Keratinocyte (primary cell): ENCODE data around the gene ABCC11. TPM values are rescaled to one million over a fixed set of nuclear protein-coding genes. Genes with fewer than 3 reads are reported as not detected.

Experiments used
- DNase-seq: peaks from one replicate; pipeline ENCODE4 v3.0.0-alpha.2; 2011; ENCODE audit warnings: low read depth, missing footprints, low spot score
- FAIRE-seq: peaks from 2 replicates; lab custom pipeline; 2011; peaks lifted over from hg19 to GRCh38; lab: Jason Lieb, UNC
- H2AFZ ChIP-seq: 2 replicates; pipeline ENCODE4 v1.6.0; 2012; ENCODE audit warnings: low read length, control low read depth, inconsistent platforms; ENCODE audit not compliant: control insufficient read depth
- H3K27ac ChIP-seq: 2 replicates; pipeline ENCODE4 v1.5.1; 2011; ENCODE audit warnings: low read length; ENCODE audit not compliant: control insufficient read depth, insufficient read depth
- H3K27me3 ChIP-seq: 3 replicates; pipeline ENCODE4 v1.6.0; 2011; ENCODE audit warnings: low read length; ENCODE audit not compliant: control insufficient read depth, insufficient read depth; ENCODE audit errors: extremely low read depth
- H3K36me3 ChIP-seq, 2 experiments: 2 replicates in 1 of 2; 3 replicates in 1 of 2; pipeline ENCODE4 v1.5.1; 2011; ENCODE audit warnings: low read length in 2 of 2, mild to moderate bottlenecking in 1 of 2; ENCODE audit not compliant: control insufficient read depth in 2 of 2, insufficient read depth in 2 of 2; ENCODE audit errors: extremely low read depth in 1 of 2
- H3K4me1 ChIP-seq: 3 replicates; pipeline ENCODE4 v1.5.1; 2011; ENCODE audit warnings: low read length; ENCODE audit not compliant: control insufficient read depth, insufficient read depth; ENCODE audit errors: extremely low read depth
- H3K4me2 ChIP-seq: 3 replicates; pipeline ENCODE4 v1.6.0; 2011; ENCODE audit warnings: low read depth, low read length; ENCODE audit not compliant: control insufficient read depth, insufficient read depth; ENCODE audit errors: extremely low read depth
- H3K4me3 ChIP-seq, 3 experiments: fragments of 200-600 bp in 1 of 3; sonication (generic) in 1 of 3; 2 replicates in 2 of 3; 3 replicates in 1 of 3; pipeline ENCODE4 v1.5.1; 2011 to 2016; ENCODE audit warnings: low read length in 3 of 3, mild to moderate bottlenecking in 3 of 3, control low read depth in 2 of 3, inconsistent platforms in 1 of 3, low read depth in 1 of 3, mixed read lengths in 1 of 3, mixed run types in 1 of 3, moderate library complexity in 1 of 3; ENCODE audit not compliant: control insufficient read depth in 2 of 3, insufficient read depth in 2 of 3; ENCODE audit errors: extremely low read depth in 1 of 3
- H3K79me2 ChIP-seq: 2 replicates; pipeline ENCODE4 v1.6.0; 2012; ENCODE audit warnings: low read length; ENCODE audit not compliant: control insufficient read depth, insufficient read depth
- H3K9ac ChIP-seq: 3 replicates; pipeline ENCODE4 v1.6.0; 2011; ENCODE audit warnings: low read length; ENCODE audit not compliant: control insufficient read depth, insufficient read depth; ENCODE audit errors: extremely low read depth
- H3K9me1 ChIP-seq: 3 replicates; pipeline ENCODE4 v1.6.0; 2011; ENCODE audit warnings: low read length; ENCODE audit not compliant: control insufficient read depth, insufficient read depth; ENCODE audit errors: extremely low read depth
- H3K9me3 ChIP-seq: 2 replicates; pipeline ENCODE4 v1.5.1; 2012; ENCODE audit warnings: low read depth, low read length; ENCODE audit not compliant: control insufficient read depth
- H4K20me1 ChIP-seq: 3 replicates; pipeline ENCODE4 v1.6.0; 2011; ENCODE audit warnings: low read length; ENCODE audit not compliant: control insufficient read depth, insufficient read depth; ENCODE audit errors: extremely low read depth
- EZH2 ChIP-seq: IDR thresholded peaks from one replicate; pipeline ENCODE4 v1.6.1; 2012; ENCODE audit warnings: inconsistent platforms, mild to moderate bottlenecking, low read length, moderate library complexity
- dilution Hi-C: fragments of 300-500 bp; cut with MboI; formaldehyde crosslinking; loops from one replicate; pipeline ENCODE4 v1.7.0; 2020; ENCODE audit warnings: low sequenced_read_pairs; ENCODE audit not compliant: extremely low pct_ligation_motif_present
- polyA plus RNA-seq, 5 experiments: library from polyadenylated mRNA; depleted of rRNA in 3 of 5; stranded (reverse) in 3 of 5; stranded (forward) in 1 of 5; unstranded in 1 of 5; fragments of >200 nt; gene quantifications; 1 replicate in 1 of 5; 2 replicates in 3 of 5; 3 replicates in 1 of 5; pipeline versions ENCODE4 v1.2.1 to v1.2.3, GENCODE V29; 2011 to 2012; ENCODE audit warnings: missing spikeins in 2 of 5, low read depth in 1 of 5, low replicate concordance in 1 of 5
- TF ChIP-seq, protein P1 (sequence below), 3 experiments: IDR thresholded peaks in 1 of 3; conservative IDR thresholded peaks in 1 of 3; optimal IDR thresholded peaks in 1 of 3; 2 replicates in 2 of 3; 3 replicates in 1 of 3; pipeline versions ENCODE3 to v1.5.1; 2011; ENCODE audit warnings: low read length in 3 of 3, mild to moderate bottlenecking in 3 of 3, moderate library complexity in 2 of 3, control low read depth in 1 of 3, inconsistent platforms in 1 of 3; ENCODE audit not compliant: insufficient read depth in 2 of 3; ENCODE audit errors: extremely low read depth in 1 of 3

ABCC11 gene
- polyA plus RNA-seq, 1 donor (not counting 4 experiments of a cell fraction or from before 2014, with no cell fraction given), result 0.33 TPM

DNA sequence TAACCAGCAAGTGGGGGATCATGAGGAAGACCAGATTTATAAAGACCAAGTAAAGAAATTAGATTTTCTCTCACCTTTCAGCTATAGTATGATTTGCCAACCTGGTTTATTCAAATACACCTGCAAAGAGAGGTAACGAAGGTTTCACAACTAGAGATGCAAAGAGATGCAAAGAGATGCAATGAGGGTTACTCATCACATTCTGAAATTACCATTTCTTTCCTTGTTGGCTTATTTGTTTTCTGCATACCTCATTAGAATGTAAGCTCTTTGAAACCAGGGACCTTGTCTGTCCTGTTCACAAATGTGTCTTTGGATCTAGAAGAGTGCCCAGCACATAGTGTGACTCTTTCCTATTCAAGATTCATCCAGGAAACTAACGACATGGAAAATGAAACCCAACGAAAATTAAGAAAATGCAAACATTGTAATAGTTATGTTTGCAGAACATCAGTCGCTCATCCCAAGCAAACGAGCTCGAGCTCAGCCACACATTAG is 12.2 kb downstream of the ABCC11 start:
- Histone ChIP-seq H2AFZ (no peak overlapping the region), H3K9ac (no peak overlapping the region), H3K4me1 (no peaks in the 10 kb centered on the region), H3K4me3 (no peak overlapping the region), H3K9me3 (no peaks in the 10 kb centered on the region), H3K4me2 (no peak overlapping the region), H3K79me2 (no peaks in the 10 kb centered on the region), H3K36me3 (no peaks in the 10 kb centered on the region), H3K27me3 (no peaks in the 10 kb centered on the region), H3K27ac (no peak overlapping the region), H4K20me1 (no peaks in the 10 kb centered on the region), H3K9me1 (no peaks in the 10 kb centered on the region)
- FAIRE-seq, result no peak
- TF ChIP-seq, protein P1, sequence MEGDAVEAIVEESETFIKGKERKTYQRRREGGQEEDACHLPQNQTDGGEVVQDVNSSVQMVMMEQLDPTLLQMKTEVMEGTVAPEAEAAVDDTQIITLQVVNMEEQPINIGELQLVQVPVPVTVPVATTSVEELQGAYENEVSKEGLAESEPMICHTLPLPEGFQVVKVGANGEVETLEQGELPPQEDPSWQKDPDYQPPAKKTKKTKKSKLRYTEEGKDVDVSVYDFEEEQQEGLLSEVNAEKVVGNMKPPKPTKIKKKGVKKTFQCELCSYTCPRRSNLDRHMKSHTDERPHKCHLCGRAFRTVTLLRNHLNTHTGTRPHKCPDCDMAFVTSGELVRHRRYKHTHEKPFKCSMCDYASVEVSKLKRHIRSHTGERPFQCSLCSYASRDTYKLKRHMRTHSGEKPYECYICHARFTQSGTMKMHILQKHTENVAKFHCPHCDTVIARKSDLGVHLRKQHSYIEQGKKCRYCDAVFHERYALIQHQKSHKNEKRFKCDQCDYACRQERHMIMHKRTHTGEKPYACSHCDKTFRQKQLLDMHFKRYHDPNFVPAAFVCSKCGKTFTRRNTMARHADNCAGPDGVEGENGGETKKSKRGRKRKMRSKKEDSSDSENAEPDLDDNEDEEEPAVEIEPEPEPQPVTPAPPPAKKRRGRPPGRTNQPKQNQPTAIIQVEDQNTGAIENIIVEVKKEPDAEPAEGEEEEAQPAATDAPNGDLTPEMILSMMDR (optimal IDR thresholded peaks at IDR 0.05 in 1 of 3, IDR thresholded peaks at IDR 0.05 in 1 of 3, conservative IDR thresholded peaks at IDR 0.05 in 1 of 3; ENCODE audit: extremely low read depth in 1 of 3, insufficient read depth in 2 of 3, low read length in 3 of 3), result no peak
- no peak for TF ChIP-seq EZH2
- dilution Hi-C loops, result no loop called here
- no peak for DNase-seq

DNA sequence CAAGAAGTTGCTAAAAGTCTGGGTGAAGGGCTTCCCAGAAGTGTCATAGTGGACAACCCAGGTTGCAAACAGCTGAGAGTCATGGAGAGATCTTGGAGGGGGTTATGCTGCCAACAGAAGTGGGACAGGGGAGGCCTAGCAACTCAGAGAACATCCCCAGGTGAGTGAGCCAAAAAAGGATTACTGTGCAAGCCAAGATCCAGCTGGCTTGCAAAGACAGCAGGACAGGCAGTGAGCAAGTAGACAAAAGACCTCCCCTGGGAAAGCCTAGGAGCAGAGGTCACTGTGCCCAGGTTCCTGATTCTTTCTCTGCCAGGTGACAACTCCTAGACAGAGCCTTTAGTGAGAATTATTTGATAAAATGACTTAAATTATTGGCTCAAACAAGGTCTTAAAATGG is 12.7 kb downstream of the ABCC11 start:
- Histone ChIP-seq H2AFZ (no peak overlapping the region), H3K36me3 (no peaks in the 10 kb centered on the region), H3K27ac (no peak overlapping the region), H3K4me3 (no peak overlapping the region), H3K79me2 (no peaks in the 10 kb centered on the region), H4K20me1 (no peaks in the 10 kb centered on the region), H3K4me1 (no peaks in the 10 kb centered on the region), H3K4me2 (no peak overlapping the region), H3K27me3 (no peaks in the 10 kb centered on the region), H3K9ac (no peak overlapping the region), H3K9me1 (no peaks in the 10 kb centered on the region), H3K9me3 (no peaks in the 10 kb centered on the region)
- TF ChIP-seq, protein P1 (optimal IDR thresholded peaks at IDR 0.05 in 1 of 3, IDR thresholded peaks at IDR 0.05 in 1 of 3, conservative IDR thresholded peaks at IDR 0.05 in 1 of 3; ENCODE audit: extremely low read depth in 1 of 3, insufficient read depth in 2 of 3, low read length in 3 of 3), result no peak
- no peak for TF ChIP-seq EZH2
- FAIRE-seq, result no peak
- no peak for DNase-seq
- dilution Hi-C loops, result no loop called here
